Ecto neural progenitor cell (in vitro differentiated cells): ENCODE results near the gene ASAP3.
"Not testable (repeated sequence)": the region's sequence is repeated elsewhere in the genome, so short reads cannot be mapped to it uniquely, and the experiment has no call there.

Experiments
- DNase-seq: peaks from one replicate; pipeline ENCODE4 v3.0.0-alpha.2; 2018; ENCODE audit warnings: low spot score

The ASAP3 gene

DNA sequence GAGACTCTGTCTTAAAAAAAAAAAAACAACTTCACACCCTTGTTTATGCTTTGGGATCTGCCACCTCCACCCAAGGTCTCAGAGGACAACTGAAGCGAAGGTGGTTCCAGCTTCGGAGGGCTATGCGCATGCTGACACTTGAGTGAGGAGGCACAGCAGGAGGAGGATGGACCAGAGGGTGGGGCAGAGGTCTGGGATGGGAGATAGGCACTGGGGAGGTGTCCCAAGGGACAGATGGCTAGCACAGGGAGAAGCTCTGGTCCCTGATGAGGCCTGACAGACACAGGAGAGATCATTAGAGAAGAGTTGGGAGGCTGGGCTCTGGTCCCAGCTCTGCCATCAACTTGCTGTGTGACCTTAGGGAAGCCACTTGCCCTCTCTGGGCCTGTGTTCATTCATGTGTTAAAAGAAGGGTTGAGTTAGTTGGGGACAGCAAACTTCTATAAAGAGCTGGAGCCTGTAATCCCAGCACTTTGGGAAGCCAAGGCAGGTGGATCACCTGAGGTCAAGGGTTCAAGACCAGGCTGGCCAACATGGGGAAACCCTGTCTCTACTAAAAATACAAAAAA lies 30.2 kb upstream of the ASAP3 start:
- DNase-seq: no peak

DNA sequence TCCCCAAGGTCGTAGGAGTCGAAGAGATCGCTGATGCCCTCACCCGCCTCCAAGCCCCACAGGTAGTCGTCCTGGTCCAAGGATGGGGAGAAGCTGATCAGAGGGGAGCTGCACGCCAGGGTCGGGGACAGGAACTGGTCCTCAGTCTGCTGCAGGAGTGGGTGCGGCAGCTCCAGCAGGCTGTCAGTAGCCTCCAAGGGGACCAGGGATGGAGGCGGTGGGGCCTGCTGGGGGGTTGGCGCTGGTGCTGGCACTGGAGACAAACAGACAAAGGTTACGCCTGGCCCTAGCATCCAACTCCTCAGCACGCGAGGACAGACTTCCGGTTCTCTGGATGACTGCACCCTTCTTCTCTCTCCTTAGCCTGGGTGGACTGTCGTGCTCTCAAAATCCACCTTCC lies 25.9 kb upstream of the ASAP3 start:
- no peak for DNase-seq

DNA sequence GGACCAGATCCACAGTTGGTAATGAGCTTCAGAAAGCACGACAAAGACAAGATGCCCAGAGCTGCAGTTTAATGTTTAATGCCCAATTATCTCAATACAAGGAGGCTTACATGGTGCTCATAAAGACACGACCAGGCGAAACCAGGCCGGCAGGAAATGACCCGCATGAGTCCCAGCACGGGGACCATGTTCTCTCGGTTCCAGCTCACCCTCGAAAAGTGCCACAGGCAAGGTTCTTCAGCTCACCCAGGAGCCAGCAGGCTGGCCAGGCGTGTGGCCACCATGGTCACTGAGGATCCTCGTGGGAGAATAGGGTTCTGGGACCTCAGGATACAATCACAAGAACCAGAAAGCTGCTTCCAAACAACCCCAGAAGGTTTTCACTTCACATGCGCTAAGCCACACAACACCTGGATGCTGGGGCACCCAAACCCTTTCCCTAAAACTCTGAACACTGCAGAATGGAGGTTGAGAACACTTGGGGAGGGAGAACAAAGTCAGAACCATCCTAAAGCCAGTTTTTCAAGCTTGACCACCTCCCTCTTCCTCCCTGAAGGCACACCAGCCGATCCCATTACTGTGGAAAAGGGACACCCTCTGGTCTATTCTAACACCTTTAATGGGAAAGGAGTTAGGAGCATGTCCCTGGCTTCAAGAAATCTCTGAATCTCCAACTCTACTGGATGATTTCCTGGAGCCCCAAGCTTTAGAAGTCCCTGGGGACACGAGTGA lies 22.6 kb upstream of the ASAP3 start:
- DNase-seq: no peak

DNA sequence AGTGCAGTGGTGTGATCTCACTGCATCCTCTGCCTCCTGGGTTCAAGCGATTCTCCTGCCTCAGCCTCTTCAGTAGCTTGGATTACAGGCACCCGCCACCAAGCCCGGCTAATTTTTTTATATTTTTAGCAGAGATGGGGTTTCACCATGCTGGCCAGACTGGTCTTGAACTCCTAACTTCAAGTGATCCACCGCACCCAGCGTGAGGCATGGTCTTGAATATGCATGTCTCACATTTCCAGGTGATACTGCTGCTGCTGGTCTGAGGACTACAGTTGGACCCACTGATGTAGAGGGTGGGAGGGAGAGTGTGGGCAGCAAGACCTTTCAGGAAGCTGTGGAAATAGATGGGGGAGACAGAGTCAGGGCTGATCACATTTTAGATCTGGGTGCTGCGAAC lies 21.9 kb upstream of the ASAP3 start:
- DNase-seq: no peak

DNA sequence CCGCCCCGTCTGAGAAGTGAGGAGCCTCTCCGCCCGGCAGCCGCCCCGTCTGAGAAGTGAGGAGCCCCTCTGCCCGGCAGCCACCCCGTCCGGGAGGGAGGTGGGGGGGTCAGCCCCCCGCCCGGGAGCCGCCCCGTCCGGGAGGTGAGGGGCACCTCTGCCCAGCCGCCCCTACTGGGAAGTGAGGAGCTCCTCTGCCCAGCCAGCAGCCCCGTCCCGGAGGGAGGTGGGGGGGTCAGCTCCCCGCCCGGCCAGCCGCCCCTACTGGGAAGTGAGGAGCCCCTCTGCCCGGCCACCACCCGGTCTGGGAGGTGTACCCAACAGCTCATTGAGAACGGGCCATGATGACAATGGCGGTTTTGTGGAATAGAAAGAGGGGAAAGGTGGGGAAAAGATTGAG lies 20.2 kb upstream of the ASAP3 start:
- DNase-seq: not testable (repeated sequence)

DNA sequence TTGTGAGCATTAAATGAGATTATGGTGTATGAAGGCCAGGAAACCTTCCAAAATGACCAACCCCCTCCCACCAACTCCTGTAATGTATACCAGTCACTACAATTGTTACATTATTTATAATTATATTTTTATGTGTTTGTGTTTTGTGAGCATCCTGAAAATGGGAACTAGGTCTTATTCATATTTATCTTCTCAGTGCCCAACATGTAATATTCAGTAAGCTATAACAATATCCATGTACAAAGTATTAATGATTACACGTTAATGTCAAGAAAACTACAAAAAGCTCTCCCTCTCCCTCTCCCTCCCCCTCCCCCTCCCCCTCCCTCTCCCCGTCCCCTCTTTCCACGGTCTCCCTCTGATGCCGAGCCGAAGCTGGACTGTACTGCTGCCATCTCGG lies 19.0 kb upstream of the ASAP3 start:
- no peak for DNase-seq

DNA sequence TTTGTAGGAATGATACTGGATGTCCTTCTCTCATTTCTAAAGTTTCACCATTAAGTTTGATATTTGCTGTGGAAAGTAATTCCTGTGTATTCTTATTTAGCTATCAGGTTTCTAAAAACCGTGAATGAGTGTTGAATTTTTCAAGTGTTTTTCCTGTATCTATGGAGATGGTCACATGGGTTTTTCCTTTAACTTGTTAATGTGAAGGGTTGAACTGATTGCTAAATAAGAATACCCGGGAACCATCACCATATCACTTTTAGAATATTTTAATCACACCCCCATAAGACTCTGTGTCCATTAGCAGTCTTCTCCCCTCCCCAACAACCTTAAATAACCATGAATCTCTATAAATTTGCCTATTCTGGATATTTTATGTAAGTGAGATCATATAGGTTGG lies 16.5 kb upstream of the ASAP3 start:
- no peak for DNase-seq

DNA sequence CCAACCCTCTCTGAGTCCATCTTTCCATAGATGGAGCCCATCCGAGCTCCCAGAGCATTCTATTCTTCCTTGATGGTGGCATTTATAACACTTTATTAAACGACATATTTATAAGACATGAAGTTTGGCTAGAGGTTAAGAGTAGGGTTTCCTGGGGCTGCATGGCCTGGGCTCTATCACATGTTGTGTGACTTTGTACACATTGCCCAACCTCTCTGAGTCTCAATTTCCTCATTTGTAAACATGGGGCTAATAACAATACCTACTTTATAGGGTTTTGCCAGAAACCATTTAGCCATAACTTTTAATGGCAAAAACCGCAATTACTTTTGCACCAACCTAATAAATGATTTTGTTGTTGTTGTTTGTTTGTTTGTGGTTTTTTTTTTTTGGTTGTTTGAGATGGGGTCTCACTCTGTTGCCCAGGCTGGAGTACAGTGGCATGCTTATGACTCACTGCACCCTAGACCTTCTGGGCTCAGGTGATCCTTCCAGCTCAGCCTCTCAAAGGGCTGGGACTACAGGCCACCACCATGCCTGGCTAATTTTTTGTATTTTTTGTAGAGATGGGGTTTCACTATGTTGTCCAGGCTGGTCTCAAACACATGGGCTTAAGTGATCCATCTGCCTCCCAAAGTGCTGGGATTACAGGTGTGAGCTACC lies 13.9 kb upstream of the ASAP3 start:
- no peak for DNase-seq

DNA sequence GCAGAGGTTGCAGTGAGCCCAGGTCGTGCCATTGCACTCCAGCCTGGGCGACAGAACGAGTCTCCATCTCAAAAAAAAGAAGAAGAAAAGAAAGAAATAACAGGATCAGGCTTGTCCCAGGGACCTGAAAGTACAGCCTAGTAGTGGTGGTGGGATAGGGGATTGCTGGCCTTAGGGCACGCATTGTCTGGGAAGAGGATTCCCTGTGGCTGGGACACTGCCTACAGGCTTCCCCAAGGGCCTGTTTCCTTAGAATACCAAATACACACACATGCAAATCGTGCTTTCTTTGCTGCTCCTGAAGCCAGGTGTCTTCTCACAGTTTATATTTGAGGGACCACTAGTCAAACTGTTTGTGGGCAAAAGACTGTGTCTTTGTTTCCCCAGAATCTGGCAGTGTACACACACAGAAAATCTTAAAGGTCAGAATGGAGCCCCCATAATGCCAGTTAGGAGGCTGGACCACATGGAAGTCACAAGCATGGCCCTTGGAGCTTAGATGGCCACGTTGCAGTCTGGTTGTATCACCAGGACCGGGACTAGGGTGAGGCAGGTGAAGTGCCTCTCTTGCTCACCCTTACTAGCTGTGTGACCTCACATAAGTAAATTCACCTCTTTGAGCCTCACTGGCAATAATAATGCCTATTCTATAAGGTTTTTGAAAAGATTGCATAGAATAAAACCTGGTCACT lies 12.7 kb upstream of the ASAP3 start:
- no peak for DNase-seq

DNA sequence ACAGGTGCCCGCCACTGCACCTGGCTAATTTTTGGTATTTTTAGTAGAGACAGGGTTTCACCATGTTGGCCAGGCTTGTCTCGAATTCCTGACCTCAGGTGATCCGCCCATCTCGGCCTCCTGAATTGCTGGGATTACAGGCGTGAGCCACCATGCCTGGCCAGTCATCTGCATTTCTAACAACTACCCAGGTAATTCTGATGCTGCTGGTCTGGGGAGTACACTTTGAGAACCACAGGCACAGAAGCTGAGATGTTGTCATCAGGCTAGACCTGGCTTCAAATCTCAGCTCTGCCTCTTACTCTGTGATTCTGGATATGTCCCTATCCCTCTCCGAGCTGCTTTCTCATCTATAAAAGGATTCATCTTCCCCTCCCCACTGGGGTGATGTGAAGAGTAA lies 10.9 kb upstream of the ASAP3 start:
- not testable (repeated sequence) for DNase-seq

DNA sequence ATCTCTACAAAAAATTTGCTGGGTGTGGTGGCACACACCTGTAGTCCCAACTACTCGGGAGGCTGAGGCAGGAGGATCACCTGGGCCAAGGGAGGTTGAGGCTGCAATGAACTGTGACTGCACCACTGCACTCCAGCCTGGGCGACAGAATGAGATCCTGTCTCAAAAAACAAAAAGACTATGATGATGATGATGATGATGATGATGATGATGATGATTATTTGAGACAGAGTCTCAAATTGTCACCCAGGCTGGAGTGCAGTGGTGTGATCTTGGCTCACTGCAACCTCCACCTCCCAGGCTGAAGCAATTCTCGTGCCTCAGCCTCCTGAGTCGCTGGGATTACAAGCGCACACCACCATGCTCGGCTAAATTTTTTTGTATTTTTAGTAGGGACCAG lies 8.8 kb upstream of the ASAP3 start:
- not testable (repeated sequence) for DNase-seq

DNA sequence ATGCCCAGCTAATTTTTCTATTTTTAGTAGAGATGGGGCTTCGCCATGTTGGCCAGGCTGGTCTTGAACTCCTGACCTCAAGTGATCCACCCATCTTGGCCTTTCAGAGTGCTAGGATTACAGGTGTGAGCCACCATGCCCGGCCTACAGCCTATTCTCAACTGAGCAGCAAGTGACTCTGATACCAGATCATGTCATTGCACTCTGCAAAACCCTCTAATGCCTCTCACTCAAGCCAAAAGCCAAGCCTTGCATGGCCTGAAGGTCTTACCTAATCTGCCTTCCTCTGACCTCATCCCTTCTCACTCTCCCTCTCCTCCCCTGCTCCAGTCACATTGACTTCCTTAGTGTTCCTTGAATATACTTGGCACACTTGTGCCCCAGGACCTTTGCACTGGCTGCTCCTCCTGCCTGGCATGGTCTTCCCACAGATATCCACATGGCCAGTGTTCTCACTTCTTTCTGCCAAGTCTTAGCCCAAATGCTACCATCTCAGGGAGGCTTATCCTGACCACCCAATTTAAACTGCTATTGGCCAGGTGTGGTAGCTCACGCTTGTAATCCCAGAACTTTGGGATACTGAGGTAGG lies 8.2 kb upstream of the ASAP3 start:
- DNase-seq: no peak

DNA sequence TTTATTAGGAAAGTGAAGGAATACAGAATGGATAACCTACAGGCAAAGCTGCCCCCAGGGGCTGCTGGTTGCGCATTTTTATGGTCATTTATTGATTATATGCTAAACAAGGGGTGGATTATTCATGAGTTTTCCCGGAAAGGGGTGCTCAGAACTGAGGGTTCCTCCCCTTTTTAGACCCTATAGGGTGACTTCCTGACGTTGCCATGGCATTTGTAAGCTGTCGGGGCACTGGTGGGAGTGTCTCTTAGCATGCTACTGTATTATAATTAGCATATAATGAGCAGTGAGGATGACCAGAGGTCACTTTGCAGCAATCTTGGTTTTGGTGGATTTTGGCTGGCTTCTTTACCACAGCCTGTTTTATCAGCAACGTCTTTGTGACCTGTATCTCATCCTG lies 5.9 kb upstream of the ASAP3 start:
- no peak for DNase-seq

DNA sequence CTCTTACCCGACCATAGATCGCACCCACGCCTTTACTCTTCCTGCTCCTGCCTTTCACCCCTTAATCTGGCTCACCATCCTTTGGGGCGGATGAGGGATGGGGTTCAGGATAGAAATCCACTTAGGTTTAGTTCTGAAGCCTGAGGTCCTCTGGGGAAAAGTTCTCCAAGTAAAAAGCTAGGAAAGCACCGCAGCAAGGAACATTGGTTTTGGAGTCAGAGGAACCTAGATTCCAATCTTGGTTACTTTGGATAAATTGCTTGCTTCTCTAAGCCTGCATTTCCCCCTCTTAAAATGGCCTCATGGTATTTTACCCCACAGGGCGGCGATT lies 988 bp upstream of the ASAP3 start:
- DNase-seq: no peak

DNA sequence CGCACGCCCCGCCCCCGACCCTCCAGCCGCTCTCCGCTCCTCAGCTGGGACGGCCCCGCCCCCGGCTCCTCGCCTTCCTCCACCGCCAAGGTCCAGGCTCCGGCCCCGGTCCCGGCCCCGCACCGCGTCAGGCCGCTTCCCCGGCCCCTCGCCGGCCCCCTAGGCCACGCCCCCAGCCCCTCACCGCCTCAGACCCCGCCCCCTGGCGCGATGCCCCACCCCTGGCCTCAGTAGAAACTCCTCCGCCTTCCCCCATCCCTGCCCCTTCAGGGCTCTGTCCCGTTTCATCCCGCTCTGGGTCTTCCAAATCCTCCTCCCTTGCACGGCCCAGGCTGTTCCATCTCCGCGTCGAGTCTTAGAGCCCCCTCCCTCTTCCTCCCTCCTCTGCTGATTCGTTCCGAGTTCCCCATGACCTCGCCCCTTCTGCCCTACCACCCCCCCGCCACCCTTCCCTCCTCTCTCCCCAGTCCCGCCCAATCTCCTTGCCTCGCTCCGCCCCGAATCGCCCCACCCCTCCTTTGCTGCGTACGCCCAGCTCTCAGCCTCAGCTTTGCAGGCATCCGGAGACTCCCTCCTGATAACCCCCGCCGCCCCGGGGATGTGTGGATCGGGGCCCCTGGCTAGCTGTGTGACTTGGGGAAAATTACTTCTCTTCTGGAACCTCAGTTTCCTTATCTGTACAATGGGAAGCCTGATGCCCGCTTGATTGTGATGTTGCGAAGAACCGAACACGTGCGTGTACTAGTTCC lies 448 bp upstream of the ASAP3 start:
- DNase-seq: peak; percentile 97

DNA sequence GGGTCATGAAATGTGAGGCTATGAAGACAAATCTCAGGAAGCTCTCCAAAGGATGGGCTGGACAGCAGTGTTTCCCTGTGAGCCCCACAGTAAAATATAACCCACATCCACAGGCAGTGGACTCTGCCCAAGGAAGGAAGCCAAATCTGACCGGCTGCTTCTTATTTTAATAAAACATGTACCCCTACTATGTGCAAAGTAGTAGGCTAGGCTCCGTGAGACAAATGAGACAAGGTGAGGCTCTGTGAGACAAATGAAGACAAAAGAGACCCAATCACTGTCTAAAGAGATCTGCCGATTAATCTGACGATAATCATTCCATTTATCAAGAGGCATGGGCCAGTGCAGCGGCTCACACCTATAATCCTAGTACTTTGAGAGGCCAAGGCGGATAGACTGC lies 2.1 kb downstream of the ASAP3 start:
- DNase-seq: no peak

DNA sequence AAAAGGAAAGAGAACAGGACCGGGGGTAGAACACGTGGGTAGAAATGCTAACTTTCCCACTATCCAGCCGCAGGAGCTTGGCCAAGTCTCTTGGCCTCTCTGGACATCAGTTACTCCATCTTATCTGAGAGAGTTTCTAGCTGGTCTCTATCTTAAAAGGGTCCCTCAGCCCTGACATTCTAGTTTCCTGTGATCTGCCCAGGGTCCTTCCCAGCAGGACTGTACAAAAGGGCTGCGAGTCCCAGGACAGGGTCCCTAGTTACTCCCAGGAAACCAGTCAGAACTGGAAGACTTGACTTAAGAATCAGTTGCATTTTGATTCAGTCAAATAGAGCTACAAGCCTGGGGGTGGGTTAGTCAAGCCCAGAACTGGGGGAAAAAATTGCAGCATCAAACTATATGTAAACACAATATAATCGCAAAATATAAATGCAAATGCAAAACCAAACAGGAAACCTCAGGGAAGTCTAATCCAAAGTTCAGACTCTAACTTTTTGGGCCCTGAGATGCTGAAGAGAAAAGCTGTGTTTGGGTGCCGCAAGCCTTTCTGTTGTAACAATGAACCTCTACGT lies 2.9 kb downstream of the ASAP3 start:
- no peak for DNase-seq

DNA sequence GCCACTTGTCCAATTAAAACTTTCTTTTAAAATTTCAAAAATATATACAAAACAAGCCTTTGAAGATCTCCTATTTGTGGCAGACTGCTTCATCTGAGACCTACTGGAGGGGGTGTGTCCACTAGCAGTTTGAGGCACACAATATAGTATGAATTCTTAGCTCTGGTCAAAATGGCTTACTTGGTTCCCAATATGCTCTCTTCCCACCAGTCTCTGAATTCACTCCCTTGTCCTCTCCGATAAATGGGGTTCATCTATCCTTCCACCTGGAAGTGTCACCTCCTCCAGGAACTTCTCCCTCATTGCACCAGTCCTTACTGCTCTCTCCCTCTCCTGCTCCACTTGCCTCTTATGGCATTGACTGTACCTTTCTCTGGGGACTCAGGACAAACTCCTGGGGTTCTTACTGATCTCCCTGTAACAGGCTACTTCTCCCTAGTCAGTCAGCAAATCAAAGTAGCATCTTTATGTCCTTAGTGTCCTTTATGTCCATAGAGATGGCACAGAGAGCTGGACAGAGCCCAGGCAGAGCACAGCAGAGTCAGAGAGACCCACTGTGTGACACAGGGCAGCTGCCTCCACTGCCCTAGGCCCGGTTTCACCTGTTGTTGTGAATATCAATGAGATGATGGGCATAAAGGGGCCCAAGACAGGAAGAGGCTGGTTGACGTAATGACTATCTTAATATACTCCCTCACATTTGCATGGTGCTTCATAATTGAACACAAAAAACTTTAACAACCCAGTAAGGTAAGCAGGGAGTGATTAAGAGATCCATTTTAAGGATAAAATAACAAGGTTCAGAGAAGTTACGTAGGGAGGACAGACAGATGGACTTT lies 3.6 kb downstream of the ASAP3 start:
- DNase-seq: no peak

DNA sequence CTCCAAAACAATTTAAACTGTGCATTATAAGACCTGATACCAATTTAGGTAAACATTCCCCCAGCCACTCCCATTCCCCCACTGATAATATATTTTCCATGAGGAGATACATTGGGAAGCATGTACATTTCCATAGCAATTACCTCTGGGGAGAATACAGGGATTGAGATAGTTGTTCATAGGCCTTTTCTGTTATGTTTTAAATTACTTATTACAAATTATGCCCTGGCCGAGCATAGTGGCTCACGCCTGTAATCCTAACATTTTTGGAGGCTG lies 4.4 kb downstream of the ASAP3 start:
- no peak for DNase-seq

DNA sequence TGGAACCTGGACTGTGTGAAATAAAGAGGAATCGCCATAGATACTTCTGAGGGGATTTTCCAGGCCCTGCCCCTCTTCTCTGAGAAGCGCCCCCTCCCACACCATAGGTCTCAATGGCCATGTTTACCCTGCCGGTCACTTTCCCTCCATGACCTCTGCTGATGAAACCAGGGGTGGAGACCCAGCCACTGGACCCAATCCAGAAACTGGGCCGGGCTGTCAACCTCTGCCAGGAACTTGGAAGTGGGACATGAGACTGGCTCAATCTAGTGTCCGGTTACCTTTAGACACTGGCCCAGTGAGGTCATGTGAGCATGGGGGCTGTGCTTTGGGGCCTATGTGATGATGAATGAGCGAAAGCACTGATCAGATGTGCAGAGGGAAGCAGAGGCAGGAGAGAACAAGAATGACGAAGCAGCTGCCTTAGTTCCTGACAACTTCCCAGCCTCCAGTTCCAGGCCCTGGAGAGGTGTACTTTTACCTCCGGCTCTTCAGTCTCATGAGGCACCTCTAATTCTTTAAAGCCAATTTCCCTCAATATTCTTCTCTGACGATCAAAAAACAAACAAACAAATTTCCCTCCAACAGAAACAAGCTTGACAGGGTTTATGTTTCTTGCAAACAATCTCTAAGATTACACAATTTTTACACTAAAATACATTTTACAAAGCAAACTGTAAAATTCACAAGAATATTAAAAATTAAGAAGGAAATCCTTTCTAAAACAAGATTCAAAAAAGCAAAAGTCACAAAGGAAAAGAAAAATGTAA lies 4.9 kb downstream of the ASAP3 start:
- no peak for DNase-seq
